ENCODE results near the gene VAC14.
A peak's percentile ranks its signal among the peaks of the same experiment; 100 is the strongest.

The VAC14 gene

DNA sequence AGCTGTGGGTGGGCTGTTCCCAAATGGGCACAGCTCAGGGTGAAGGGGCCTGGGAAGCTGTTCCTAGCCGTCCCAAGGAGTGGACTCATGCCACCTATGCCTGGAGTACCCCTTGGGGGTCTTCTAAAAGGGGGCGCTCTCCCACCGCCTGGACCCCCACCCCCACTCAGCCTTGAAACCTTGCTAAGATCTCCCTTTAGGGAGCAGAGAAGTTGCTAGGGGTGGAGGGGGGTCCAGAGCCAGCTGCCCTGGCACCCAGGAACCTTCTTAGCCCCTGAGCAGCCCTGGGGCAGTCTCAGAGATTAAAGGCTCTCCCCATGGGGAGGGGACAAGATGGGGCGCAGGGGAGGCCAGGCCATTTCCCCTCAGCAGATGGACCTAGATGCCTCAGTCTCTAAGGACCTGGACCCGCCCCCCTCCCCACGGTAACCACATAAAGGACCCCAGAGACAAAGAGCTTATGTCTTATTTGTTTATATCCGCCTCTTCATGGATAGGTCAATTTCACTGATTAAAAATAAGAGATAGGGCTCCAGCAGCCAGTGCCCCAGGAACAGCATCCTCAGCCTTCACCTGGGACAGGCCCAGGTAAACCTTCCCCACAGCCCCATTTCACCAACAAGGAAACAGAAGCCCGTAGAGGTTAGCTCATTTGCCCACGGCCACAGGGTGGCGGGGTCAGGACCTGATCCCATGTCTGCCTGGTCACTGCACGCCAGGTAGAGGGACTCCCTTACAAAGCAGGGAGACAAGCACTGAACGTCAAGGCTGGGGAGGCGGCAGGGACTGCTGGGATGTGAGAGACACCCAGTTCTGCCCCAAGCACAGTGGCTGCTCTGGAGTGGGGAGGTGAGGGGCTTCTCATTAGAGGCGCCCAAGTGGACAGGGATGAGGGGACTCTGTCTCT lies 118.5 kb downstream of the VAC14 start:
- DNase-seq (ENCODE audit: low read depth): no peak
- H3K4me3 ChIP-seq (ENCODE audit: low read depth, low read length): no peak overlapping the region
- TF ChIP-seq, protein P1, sequence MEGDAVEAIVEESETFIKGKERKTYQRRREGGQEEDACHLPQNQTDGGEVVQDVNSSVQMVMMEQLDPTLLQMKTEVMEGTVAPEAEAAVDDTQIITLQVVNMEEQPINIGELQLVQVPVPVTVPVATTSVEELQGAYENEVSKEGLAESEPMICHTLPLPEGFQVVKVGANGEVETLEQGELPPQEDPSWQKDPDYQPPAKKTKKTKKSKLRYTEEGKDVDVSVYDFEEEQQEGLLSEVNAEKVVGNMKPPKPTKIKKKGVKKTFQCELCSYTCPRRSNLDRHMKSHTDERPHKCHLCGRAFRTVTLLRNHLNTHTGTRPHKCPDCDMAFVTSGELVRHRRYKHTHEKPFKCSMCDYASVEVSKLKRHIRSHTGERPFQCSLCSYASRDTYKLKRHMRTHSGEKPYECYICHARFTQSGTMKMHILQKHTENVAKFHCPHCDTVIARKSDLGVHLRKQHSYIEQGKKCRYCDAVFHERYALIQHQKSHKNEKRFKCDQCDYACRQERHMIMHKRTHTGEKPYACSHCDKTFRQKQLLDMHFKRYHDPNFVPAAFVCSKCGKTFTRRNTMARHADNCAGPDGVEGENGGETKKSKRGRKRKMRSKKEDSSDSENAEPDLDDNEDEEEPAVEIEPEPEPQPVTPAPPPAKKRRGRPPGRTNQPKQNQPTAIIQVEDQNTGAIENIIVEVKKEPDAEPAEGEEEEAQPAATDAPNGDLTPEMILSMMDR (IDR thresholded peaks at IDR 0.05; ENCODE audit: low read depth, low read length, missing control alignments): no peak

DNA sequence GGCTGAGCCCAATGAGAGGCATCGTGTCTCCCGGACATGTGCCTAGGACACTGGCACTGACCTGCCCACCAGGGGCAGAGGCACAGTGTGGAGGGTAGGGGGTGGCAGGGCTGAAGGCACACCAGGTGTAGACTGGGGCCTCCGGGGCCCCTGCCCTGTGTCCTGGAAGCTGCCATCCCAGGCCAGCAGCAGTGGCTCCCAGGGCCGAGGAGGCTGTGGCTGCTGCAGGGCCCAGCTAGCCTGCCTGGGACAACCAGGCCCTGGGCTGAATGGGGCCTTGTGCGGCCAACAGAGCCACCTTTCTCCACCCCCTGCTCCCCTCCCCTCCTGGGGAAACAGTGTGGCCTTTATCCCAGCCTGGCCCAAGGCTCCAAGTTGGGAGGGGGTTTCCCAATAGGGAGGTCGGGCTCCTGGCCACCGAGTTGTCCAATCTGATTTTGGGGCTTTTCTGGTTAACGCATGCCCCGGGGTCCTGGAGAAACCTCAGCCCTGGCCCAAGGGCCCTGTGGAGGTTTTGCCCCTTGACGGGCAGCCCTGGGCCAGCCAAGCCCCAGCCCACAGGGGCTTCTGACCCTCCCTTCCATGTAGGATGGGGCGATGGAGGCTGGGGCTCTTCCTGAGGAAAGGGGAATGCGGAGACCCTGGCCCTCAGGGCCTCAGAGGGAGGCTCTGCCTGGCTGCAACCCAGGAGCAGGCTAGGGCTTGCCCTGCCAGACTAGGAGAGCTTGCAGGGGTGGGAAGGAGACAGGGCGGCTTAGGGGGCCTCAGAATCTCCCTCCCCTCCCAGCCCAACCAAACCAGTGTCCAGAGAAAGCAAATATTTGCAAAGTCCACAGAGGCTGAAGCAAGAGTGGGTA lies 119.3 kb downstream of the VAC14 start:
- TF ChIP-seq, protein P1 (IDR thresholded peaks at IDR 0.05; ENCODE audit: low read depth, low read length, missing control alignments): no peak
- no peak overlapping the region for H3K4me3 ChIP-seq (ENCODE audit: low read depth, low read length)
- DNase-seq (ENCODE audit: low read depth): no peak

DNA sequence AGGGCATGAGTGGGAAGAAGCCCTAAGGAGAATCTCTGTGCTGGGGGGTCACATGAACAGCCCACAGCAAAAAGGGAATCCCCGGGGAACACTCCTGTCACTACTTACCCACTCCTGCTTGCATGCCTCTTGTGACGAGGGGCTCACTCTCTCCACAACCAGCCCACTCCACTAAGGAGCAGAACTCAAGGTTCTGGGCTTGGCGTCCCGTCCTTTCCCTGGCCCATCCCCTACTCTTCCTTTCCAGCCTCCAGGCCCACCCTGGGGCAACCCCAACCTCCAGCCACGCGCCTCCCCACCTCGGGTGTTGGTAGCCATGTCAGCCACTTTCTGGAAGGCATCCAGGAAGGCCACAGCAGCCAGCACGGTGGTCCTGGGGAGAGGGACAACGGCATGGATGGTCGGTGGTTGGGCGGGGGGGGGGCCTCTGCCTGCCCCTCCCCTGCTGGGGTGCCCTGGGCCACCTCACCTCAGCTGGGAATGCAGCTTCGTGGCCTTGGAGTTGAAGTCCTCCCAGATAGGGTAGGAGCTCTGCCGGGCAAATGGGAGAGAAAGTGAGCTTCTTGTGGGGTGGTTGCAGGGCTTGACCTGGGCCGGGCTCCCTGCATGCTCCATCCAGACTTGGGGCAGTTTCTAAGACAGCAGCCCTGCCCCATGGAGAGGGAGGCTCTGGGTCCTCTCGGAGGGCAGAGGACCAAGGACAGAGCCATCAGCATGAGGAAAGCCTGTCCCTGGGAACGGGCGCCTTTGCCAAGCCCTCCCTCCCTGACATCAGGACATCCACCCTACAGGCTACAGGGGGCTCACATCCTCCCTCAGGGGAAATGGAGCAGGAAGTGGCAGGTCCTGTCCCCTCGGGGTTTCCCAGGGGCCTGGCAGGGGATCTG lies 120.2 kb downstream of the VAC14 start:
- H3K4me3 ChIP-seq (ENCODE audit: low read depth, low read length): no peak overlapping the region
- no peak for DNase-seq (ENCODE audit: low read depth)
- TF ChIP-seq, protein P1 (IDR thresholded peaks at IDR 0.05; ENCODE audit: low read depth, low read length, missing control alignments): no peak

DNA sequence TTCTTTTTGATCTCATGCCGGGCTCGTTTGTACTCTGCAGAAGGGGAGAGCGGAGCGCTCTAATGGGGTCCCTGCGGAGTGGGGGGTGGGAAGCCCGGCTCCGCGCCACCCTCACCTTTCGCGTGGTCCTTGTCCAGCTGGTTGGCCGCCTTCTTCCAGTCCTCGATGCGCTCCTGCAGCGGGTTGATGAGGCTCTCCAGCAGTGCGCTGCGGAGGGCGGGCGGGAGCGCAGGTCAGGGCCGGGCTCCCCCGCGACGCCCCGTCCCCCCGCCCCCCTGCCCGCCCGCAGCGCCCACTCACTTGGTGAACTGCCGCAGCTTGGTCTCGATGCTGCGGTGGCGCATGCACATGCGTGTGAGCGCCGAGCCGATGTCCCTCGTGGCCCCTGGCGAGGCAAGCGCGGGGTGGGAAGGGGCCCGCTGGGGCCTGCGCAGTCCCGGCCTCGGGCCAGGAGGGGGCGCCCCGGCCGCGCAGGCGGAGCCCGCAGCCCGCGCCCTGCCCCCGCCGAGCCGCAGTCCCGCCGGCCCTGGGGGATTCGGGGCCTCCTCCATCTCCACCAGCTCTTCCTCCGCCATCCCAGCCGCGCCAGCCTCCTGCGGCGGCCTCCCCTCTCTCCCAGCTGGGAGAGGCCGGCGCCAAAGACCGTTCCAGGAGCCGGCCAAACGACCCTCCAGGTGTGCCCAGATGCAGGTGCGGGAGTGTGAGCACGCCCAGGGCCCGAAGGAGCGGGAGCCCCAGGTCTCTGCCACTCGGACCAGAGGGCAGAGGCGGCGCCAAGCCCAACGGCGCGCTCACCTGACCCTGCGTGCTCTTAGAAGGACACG lies 121.1 kb downstream of the VAC14 start:
- TF ChIP-seq, protein P1 (IDR thresholded peaks at IDR 0.05; ENCODE audit: low read depth, low read length, missing control alignments): peak; percentile 49
- H3K4me3 ChIP-seq (ENCODE audit: low read depth, low read length): no peak overlapping the region
- DNase-seq (ENCODE audit: low read depth): no peak

DNA sequence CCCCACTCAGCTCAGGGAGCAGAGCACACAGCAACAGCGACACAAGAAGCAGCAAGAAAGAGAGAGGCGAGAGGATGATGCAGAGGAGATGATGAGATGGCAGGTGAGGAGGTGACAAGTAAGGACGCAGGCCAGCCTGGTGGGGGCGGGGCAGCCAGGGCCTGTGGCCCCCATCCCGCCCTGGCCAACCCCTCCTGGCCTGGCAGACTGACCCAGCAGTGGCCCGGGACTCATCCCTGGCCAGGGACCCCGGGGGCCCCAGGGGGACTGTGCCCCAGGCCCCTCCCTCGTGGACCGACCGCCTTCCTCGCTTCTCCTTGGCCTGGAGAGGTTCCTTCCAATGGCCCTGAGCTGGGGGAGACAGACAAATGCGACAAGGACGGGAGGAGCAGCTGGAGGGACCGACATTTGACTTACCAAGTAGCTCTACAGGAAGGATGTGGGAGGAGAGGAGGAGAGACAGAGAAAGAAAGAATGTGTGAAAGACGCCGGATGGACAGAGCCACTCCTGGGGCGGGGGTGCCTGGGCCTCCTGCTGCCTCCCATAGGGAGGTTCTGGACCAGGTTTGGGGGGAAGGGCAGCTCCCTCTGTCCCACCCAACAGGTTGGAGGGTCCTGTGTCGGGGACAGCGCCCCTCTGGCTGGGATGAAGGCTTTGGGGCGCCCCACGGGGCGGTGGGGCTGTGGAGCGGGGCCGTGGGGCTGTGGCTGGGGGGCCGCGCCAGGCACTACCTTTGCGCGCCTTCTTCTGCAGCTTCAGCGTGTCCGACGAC lies 121.9 kb downstream of the VAC14 start:
- no peak overlapping the region for H3K4me3 ChIP-seq (ENCODE audit: low read depth, low read length)
- TF ChIP-seq, protein P1 (IDR thresholded peaks at IDR 0.05; ENCODE audit: low read depth, low read length, missing control alignments): no peak
- no peak for DNase-seq (ENCODE audit: low read depth)
